GM18909 (cell line): Measurements from ENCODE around the gene DCP1A.
"Not testable (repeated sequence)": the region's sequence is repeated elsewhere in the genome, so short reads cannot be mapped to it uniquely, and the experiment has no call there.

Experiments used
- ATAC-seq: cut with Tn5 transposase; IDR thresholded peaks from one replicate; pipeline ENCODE4 v1.9.1; 2021; ENCODE audit warnings: mild to moderate bottlenecking; ENCODE audit not compliant: unreplicated experiment, poor library complexity

Gene DCP1A

GRCh38 chr3:53347261-53348064, at the start of gene DCP1A:
Gene DCP1A (minus strand): TSS chr3:53347543. CDS start chr3:53347517, 26 bp downstream.
- ATAC-seq = peak; percentile 96

- ATAC-seq = no peak
Measured at GRCh38 chr3:53384465-53385423, 37.4 kb upstream of the DCP1A start.

GRCh38 chr3:53382106-53382505, 34.8 kb upstream of the DCP1A start:
- ATAC-seq = no peak

GRCh38 chr3:53380306-53380705, 33.0 kb upstream of the DCP1A start:
- ATAC-seq = no peak

- ATAC-seq = no peak
Measured at GRCh38 chr3:53379898-53380297, 32.6 kb upstream of the DCP1A start.

- ATAC-seq = no peak
Measured at GRCh38 chr3:53377794-53378193, 30.5 kb upstream of the DCP1A start.

- no peak for ATAC-seq
Measured at GRCh38 chr3:53376679-53377078, 29.3 kb upstream of the DCP1A start.

GRCh38 chr3:53375019-53375418, 27.7 kb upstream of the DCP1A start:
- peak; percentile 55 for ATAC-seq

GRCh38 chr3:53370719-53371118, 23.4 kb upstream of the DCP1A start:
- ATAC-seq = not testable (repeated sequence)

GRCh38 chr3:53361852-53362251, 14.5 kb upstream of the DCP1A start:
- ATAC-seq = no peak

GRCh38 chr3:53357458-53357857, 10.1 kb upstream of the DCP1A start:
- no peak for ATAC-seq

- ATAC-seq = no peak
Measured at GRCh38 chr3:53354945-53355498, 7.7 kb upstream of the DCP1A start.

- ATAC-seq = no peak
Measured at GRCh38 chr3:53353202-53353601, 5.9 kb upstream of the DCP1A start.

GRCh38 chr3:53350652-53351051, 3.3 kb upstream of the DCP1A start:
- no peak for ATAC-seq

GRCh38 chr3:53348118-53348517, 775 bp upstream of the DCP1A start:
- not testable (repeated sequence) for ATAC-seq

GRCh38 chr3:53346922-53347260, 452 bp downstream of the DCP1A start:
- ATAC-seq = no peak

- no peak for ATAC-seq
Measured at GRCh38 chr3:53346514-53346913, 829 bp downstream of the DCP1A start.

- ATAC-seq = no peak
Measured at GRCh38 chr3:53342353-53342752, 5.0 kb downstream of the DCP1A start.

- ATAC-seq = no peak
Measured at GRCh38 chr3:53337167-53337940, 10.0 kb downstream of the DCP1A start.

GRCh38 chr3:53334742-53335141, 12.6 kb downstream of the DCP1A start:
- no peak for ATAC-seq
